ENCODE results near the gene SERPINA5.

The SERPINA5 gene

GRCh38 chr14:94539181-94539580, 42.0 kb upstream of the SERPINA5 start:
- Mint-ChIP-seq H3K36me3 (ENCODE audit: low read depth) (no peaks in the 10 kb centered on the region), H3K4me1 (peaks cover 5% of the 10 kb centered on the region), H3K9me3 (no peaks in the 10 kb centered on the region), H3K27me3 (ENCODE audit: low read depth) (peaks cover 22% of the 10 kb centered on the region), H3K4me3 (no peak overlapping the region), H3K27ac (no peak overlapping the region)
- TF ChIP-seq CTCF (IDR thresholded peaks at IDR 0.05; ENCODE audit: unreplicated experiment in 3 of 3): no peak

GRCh38 chr14:94540031-94540794, 41.0 kb upstream of the SERPINA5 start:
- no peaks in the 10 kb centered on the region for H3K9me3 Mint-ChIP-seq
- peaks cover 5% of the 10 kb centered on the region for H3K4me1 Mint-ChIP-seq
- peak in 1 of 3 experiments; percentile 10 for TF ChIP-seq CTCF (IDR thresholded peaks at IDR 0.05; ENCODE audit: unreplicated experiment in 3 of 3)
- H3K27me3 Mint-ChIP-seq (ENCODE audit: low read depth): peaks cover 22% of the 10 kb centered on the region
- no peak overlapping the region for H3K27ac Mint-ChIP-seq
- H3K36me3 Mint-ChIP-seq (ENCODE audit: low read depth): no peaks in the 10 kb centered on the region
- H3K4me3 Mint-ChIP-seq: no peak overlapping the region

GRCh38 chr14:94541234-94541975, 39.8 kb upstream of the SERPINA5 start:
- no peaks in the 10 kb centered on the region for H3K9me3 Mint-ChIP-seq

GRCh38 chr14:94542111-94542810, 39.0 kb upstream of the SERPINA5 start:
- H3K27ac Mint-ChIP-seq: no peak overlapping the region
- TF ChIP-seq CTCF (IDR thresholded peaks at IDR 0.05; ENCODE audit: unreplicated experiment in 3 of 3): no peak
- H3K4me1 Mint-ChIP-seq: peaks cover 5% of the 10 kb centered on the region
- H3K4me3 Mint-ChIP-seq: no peak overlapping the region
- H3K27me3 Mint-ChIP-seq (ENCODE audit: low read depth): peaks cover 16% of the 10 kb centered on the region
- no peaks in the 10 kb centered on the region for H3K9me3 Mint-ChIP-seq
- H3K36me3 Mint-ChIP-seq (ENCODE audit: low read depth): no peaks in the 10 kb centered on the region

More at GRCh38 chr14:94541234-94541975, 39.8 kb upstream of the SERPINA5 start:
- Mint-ChIP-seq H3K4me1 (peaks cover 5% of the 10 kb centered on the region), H3K27ac (no peak overlapping the region), H3K4me3 (no peak overlapping the region), H3K36me3 (ENCODE audit: low read depth) (no peaks in the 10 kb centered on the region), H3K27me3 (ENCODE audit: low read depth) (peaks cover 22% of the 10 kb centered on the region)
- no peak for TF ChIP-seq CTCF (IDR thresholded peaks at IDR 0.05; ENCODE audit: unreplicated experiment in 3 of 3)

GRCh38 chr14:94542811-94543440, 38.3 kb upstream of the SERPINA5 start:
- Mint-ChIP-seq H3K9me3 (no peaks in the 10 kb centered on the region), H3K4me1 (peaks cover 5% of the 10 kb centered on the region), H3K27me3 (ENCODE audit: low read depth) (peaks cover 17% of the 10 kb centered on the region), H3K27ac (no peak overlapping the region), H3K36me3 (ENCODE audit: low read depth) (no peaks in the 10 kb centered on the region), H3K4me3 (no peak overlapping the region)
- no peak for TF ChIP-seq CTCF (IDR thresholded peaks at IDR 0.05; ENCODE audit: unreplicated experiment in 3 of 3)

Measured in nephron (organoid).